Measurements from ENCODE around the gene ZNF665. TPM values are rescaled to one million over a fixed set of nuclear protein-coding genes. Genes with fewer than 3 reads are reported as not detected.
"Not testable (repeated sequence)": the region's sequence is repeated elsewhere in the genome, so short reads cannot be mapped to it uniquely, and the experiment has no call there.

The ZNF665 gene
- total RNA-seq, 2 donors from 2014 or later: 1.4 to 2.9 TPM

DNA sequence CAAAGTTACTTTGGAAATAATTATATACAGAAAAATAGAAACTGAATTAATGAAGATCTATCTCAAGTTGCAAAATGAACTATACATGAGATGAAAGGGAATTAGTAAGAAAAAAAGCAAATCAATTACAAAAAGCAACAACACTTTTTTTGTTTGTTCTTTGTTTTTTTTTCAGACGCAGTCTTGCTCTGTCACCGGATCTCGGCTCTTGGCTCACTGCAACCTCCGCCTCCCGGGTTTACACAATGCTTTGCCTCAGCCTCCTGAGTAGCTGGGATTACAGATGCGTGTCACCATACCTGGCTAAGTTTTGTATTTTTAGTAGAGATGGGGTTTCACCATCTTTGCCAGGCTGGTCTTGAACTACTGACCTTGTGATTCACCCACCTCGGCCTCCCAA, 62.7 kb downstream of the ZNF665 start:
- Mint-ChIP-seq H3K36me3 (ENCODE audit: low read depth) (peaks cover 13% of the 10 kb centered on the region), H3K27ac (no peak overlapping the region), H3K4me3 (no peak overlapping the region), H3K9me3 (peaks cover 23% of the 10 kb centered on the region), H3K27me3 (peaks cover 14% of the 10 kb centered on the region), H3K4me1 (peaks cover 11% of the 10 kb centered on the region)
- ATAC-seq (replicated peaks): no peak

DNA sequence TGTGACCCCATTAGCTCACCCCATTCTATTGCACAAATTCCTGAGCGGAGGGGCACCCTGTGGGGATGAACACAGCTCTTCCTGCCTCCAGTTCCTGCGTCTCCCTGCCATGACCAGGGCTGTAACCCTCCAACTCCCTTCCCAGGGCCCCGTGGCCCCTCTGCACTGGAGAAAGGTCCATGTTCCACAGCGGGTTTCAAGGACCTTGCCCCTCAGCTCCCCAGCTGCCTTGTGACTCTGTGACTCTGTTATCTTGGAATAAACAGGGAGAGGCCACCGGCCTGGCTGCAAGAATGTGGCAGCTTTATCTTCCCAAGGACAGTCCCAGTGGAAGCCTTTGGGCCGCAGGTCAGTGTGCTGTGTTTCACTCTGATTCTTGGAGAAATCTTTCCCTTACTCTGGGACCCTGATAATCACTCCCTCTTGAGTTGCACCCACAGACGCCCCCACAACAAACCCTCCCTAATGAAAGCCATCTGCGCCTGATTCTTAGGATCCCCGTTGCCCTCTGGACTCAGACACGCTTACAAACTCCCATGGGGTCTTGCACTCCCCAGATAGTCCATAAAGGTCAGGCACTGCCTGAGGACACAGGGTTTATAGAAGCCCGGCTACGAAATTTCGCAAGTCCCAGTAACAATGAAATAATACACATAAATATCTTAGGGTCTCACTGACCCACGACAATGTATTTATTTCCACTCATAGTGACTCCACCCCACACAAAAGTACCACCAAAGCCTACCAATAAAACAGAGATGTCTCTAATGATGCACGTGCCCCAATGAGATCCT, 66.2 kb downstream of the ZNF665 start:
- H3K27me3 Mint-ChIP-seq; H3K36me3 Mint-ChIP-seq (ENCODE audit: low read depth); H3K4me1 Mint-ChIP-seq; H3K4me3 Mint-ChIP-seq; ATAC-seq (replicated peaks); H3K27ac Mint-ChIP-seq: not testable (repeated sequence)
- peaks cover 20% of the 10 kb centered on the region for H3K9me3 Mint-ChIP-seq

DNA sequence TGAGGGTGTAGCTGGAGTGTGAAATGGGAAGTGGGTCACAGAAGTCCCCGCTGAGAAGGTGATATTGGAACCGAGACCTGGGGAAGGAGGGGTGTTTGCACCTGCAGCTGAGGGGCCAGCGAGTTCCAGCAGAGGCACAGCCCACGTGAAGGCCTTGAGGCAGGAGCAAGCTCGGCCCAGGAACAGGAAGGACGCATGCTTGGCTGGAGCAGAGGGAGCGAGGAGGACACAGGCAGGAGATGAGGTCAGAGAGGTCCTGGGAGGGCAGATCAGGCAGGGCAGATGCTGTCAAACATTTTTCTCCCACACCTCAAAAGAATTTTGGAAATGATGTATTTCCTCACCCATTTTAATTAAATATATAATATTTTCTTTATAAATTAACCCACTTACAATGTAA, 69.8 kb downstream of the ZNF665 start:
- Mint-ChIP-seq H3K27me3 (no peaks in the 10 kb centered on the region), H3K36me3 (ENCODE audit: low read depth) (no peaks in the 10 kb centered on the region), H3K4me3 (no peak overlapping the region), H3K4me1 (no peaks in the 10 kb centered on the region), H3K9me3 (peaks cover 13% of the 10 kb centered on the region), H3K27ac (no peak overlapping the region)
- no peak for ATAC-seq (replicated peaks)

Other genes with a start within 250 kb of the ZNF665 start
- gene ZNF816, start 230.5 kb downstream of the ZNF665 start, total RNA-seq: 1 to 10 TPM; 5.7 to 7.1 TPM
- under 1 TPM in 1 of 2 donors, not detected in 1; 0.64 TPM for gene ERVV-1, start 179.4 kb downstream of the ZNF665 start, total RNA-seq
- gene ERVV-2, start 148.6 kb downstream of the ZNF665 start, total RNA-seq: not detected
- 100 to 1,000 TPM in 1 of 2 donors, 10 to 100 TPM in 1; 24.0 to 102 TPM for gene ZNF160, start 89.9 kb downstream of the ZNF665 start, total RNA-seq
- gene ZNF415, start 60.4 kb downstream of the ZNF665 start, total RNA-seq: 1 to 10 TPM in 1 of 2 donors, under 1 TPM in 1; 0.50 to 3.3 TPM
- 1 to 10 TPM; 3.2 to 5.3 TPM for gene ZNF347, start 34.3 kb downstream of the ZNF665 start, total RNA-seq
- 1 to 10 TPM; 1.3 to 7.3 TPM for gene ZNF677, start 61.5 kb upstream of the ZNF665 start, total RNA-seq
- gene VN1R2, start 64.9 kb upstream of the ZNF665 start, total RNA-seq: not detected
- not detected for gene VN1R4, start 74.4 kb upstream of the ZNF665 start, total RNA-seq
- 1 to 10 TPM; 4.6 to 6.4 TPM for gene ZNF845, start 140.4 kb upstream of the ZNF665 start, total RNA-seq
- gene ZNF525, start 172.3 kb upstream of the ZNF665 start, total RNA-seq: 10 to 100 TPM; 12.0 to 24.8 TPM
- gene ZNF765, start 201.8 kb upstream of the ZNF665 start, total RNA-seq: 10 to 100 TPM in 1 of 2 donors, 1 to 10 TPM in 1; 8.4 to 15.8 TPM
- 10 to 100 TPM; 10.9 to 14.2 TPM for gene ZNF761, start 238.6 kb upstream of the ZNF665 start, total RNA-seq